Ectodermal cell (in vitro differentiated cells): Measurements from ENCODE around the gene UBE4A.
"Not testable (repeated sequence)": the region's sequence is repeated elsewhere in the genome, so short reads cannot be mapped to it uniquely, and the experiment has no call there.

ENCODE experiments used
- H3K27ac ChIP-seq: 2 replicates; pipeline ENCODE4 v1.7.0; 2013; ENCODE audit warnings: mild to moderate bottlenecking, low read depth, low read length; ENCODE audit not compliant: insufficient read depth, poor library complexity, severe bottlenecking
- H3K27me3 ChIP-seq: 2 replicates; pipeline ENCODE4 v1.7.0; 2013; ENCODE audit warnings: mild to moderate bottlenecking, low read length; ENCODE audit not compliant: insufficient read depth, control insufficient read depth, poor library complexity, severe bottlenecking
- H3K36me3 ChIP-seq: one replicate; pipeline ENCODE4 v1.7.0; 2013; ENCODE audit warnings: low read length; ENCODE audit not compliant: control insufficient read depth, insufficient read depth
- H3K4me1 ChIP-seq: one replicate; pipeline ENCODE4 v1.7.0; 2013; ENCODE audit warnings: low read length; ENCODE audit not compliant: control insufficient read depth, insufficient read depth
- H3K4me3 ChIP-seq: 2 replicates; pipeline ENCODE4 v1.7.0; 2013; ENCODE audit warnings: low read depth, low read length, control low read depth; ENCODE audit not compliant: insufficient read depth
- H3K9me3 ChIP-seq: 2 replicates; pipeline ENCODE4 v1.7.0; 2013; ENCODE audit warnings: mild to moderate bottlenecking, low read length, moderate library complexity; ENCODE audit not compliant: control insufficient read depth
- WGBS, 2 experiments: methylation state at CpG; one replicate each; pipeline ENCODE4 v1.1.7; 2013; ENCODE audit warnings: missing lambda C conversion rate in 2 of 2; 5-methylcytosine and 5-hydroxymethylcytosine counted together

The UBE4A gene

DNA sequence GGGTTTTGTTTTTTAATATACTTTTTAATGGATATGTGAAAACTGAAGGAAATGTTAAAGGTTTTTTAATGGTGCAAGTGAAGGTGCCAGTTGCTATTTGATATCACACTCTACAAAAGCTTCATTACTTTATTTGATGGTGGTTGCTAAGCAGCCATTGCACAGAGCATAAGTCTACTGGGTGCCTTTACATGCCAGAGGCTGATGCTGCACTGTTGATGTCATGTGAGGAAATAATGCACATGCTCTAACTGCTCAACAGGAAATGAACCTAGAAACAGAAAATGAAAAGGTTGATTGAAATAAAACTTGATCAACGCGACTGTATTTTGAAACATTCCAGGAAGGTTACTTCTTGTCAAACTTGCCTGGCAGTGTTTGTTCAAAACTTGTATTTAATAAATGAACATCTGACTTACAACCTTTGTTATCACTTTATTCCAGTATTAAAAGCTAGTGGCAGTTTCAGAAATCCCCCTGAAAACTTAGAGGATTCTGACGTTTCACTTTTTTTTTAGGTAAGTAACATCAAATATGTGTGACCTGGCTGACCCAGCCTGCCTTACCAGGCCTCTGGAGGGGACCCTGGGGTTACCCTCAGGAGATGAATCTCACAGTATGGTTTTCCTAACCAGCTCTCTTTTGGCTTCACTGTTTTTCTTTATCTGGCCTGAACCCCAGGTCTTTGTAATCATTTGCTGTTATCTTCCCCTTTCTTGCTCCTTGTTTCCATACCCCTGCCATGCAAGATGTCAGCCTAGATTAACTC is 39.6 kb downstream of the UBE4A start:
- Histone ChIP-seq H3K4me1 (no peaks in the 10 kb centered on the region), H3K9me3 (no peaks in the 10 kb centered on the region), H3K4me3 (no peak overlapping the region), H3K36me3 (peaks cover 10% of the 10 kb centered on the region), H3K27me3 (no peaks in the 10 kb centered on the region), H3K27ac (no peak overlapping the region)
- 89 to 97% methylated on average over 3 of the region's 3 CpGs for WGBS, 2 experiments

DNA sequence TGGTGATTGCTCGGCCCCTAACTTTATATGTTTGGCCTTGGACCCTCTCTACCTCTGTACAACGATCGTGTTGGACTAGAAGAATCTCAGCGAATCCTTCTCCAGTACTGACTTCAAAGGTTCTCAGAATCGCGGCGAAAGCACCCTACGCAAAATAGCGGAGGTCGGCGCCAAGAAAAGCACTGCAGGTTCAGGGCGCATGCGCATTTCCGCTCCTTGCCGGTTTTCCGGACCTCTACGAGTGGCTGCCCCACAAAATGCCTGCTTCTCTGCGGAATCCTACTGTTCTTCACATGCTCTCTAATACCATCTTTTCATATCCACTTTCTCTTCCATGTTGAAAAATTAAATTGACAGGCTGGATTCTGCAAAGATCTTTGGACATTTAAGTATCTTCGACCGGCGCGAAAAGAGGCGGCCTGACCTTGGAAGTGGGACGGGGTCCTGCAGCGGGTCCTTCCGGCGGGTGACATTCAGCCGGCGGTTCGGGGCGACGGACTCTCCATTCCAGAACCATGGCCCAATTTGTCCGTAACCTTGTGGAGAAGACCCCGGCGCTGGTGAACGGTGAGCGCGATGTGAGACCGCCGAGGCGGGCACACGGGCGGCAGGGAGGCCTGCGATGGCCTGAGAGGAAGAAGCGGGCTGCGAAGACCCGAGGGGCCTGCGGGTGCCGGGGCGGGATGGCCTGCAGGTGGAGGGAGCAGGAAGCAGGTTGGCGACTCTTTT is 41.9 kb downstream of the UBE4A start, which contains the start of gene ATP5MG:
Gene ATP5MG (plus strand): TSS at position 456 of the 729 bp plus-strand sequence. CDS start 60 bp downstream, at position 516.
- peaks cover 4% of the 10 kb centered on the region for H3K36me3 ChIP-seq
- no peaks in the 10 kb centered on the region for H3K4me1 ChIP-seq
- 0 to 1% methylated on average over 51 of the region's 51 CpGs for WGBS, 2 experiments
- peak within 1 kb of the TSS; percentile 83 for H3K4me3 ChIP-seq
- H3K27ac ChIP-seq = peak within 1 kb of the TSS; percentile 56
- no peaks in the 10 kb centered on the region for H3K9me3 ChIP-seq
- no peaks in the 10 kb centered on the region for H3K27me3 ChIP-seq

DNA sequence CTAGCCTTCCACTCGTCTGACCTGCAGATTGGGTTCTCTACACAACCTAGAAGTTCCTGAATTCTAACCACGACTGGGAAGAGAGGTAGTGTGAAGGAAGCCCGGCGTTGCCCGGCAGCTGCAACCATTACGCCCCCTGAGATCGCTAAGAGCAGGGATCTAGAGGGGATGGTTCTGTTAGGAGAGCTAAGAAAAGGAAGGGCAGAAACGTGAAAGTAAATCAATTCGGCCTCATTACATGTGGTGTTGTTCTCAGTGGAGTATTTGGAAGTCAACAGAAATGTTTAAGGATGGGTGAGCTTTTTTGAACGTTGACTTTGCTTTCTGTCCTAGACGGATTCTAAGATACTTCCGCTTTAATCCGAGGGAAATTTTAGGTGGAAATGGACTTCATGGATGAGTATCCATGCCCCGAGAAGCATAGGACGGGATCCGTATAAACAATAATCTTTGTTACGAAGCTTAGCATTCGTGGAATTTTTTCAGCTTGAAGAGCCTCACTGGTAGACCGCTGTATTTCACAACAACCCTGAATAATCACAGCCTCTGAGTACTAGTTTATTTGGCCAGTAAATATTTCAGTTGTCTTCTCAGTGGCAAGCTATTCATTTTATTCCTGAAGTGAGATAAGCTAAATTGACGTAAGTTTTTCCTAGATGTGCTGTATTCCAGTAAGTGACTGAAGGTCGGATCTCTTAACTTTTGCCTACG is 42.6 kb downstream of the UBE4A start:
- peak overlapping the region; percentile 83 for H3K4me3 ChIP-seq
- H3K27ac ChIP-seq = no peak overlapping the region
- H3K4me1 ChIP-seq = no peaks in the 10 kb centered on the region
- WGBS, 2 experiments = 8 to 9% methylated on average over 22 of the region's 22 CpGs
- H3K36me3 ChIP-seq = peaks cover 9% of the 10 kb centered on the region
- no peaks in the 10 kb centered on the region for H3K27me3 ChIP-seq
- no peaks in the 10 kb centered on the region for H3K9me3 ChIP-seq

DNA sequence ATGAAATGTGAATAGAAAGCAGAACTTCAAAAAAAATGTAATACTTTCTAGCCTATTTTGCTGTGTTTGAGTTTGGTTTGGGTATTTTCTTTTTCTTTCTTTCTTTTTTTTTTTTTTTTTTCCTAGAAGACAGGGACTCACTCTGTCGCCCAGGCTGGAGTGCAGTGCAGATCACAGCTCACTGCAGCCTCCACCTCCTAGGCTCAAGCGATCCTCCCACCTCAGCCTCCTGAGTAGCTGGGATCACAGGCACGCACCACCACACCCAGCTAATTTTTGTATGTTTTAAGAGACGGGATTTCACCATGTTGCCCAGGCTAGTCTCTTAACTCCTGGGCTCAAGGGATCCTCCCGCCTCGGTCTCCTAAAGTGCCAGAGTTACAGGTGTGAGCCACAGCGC is 43.2 kb downstream of the UBE4A start:
- not testable (repeated sequence) for H3K27ac ChIP-seq, H3K9me3 ChIP-seq, H3K4me1 ChIP-seq, H3K27me3 ChIP-seq
- H3K36me3 ChIP-seq = peaks cover 15% of the 10 kb centered on the region
- WGBS, 2 experiments = 87 to 90% methylated on average over 7 of the region's 7 CpGs
- H3K4me3 ChIP-seq = peak overlapping the region; percentile 83

DNA sequence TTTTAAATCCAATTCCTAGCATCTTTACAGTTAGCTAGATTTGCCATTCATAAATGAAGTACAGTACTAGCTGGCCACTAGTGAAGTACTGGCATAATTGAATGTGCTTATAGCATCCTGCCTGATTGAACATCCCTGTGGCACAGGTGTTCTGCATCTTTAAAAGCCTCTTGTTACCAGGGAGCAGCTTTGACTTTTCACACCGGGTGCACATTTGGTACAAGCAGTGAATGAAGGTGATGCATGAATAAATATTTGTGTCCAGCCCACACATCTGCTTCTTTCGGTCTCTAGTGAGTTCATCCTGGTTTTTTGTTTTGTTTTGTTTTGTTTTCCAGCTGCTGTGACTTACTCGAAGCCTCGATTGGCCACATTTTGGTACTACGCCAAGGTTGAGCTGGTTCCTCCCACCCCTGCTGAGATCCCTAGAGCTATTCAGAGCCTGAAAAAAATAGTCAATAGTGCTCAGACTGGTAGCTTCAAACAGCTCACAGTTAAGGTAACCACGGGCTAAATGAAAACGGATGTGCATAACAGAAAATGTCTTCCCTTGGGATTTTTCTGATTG is 47.3 kb downstream of the UBE4A start:
- Histone ChIP-seq H3K9me3 (no peaks in the 10 kb centered on the region), H3K36me3 (peaks cover 17% of the 10 kb centered on the region), H3K4me1 (no peaks in the 10 kb centered on the region), H3K27ac (no peak overlapping the region), H3K4me3 (no peak overlapping the region), H3K27me3 (no peaks in the 10 kb centered on the region)
- WGBS, 2 experiments = 94 to 96% methylated on average over 7 of the region's 7 CpGs

DNA sequence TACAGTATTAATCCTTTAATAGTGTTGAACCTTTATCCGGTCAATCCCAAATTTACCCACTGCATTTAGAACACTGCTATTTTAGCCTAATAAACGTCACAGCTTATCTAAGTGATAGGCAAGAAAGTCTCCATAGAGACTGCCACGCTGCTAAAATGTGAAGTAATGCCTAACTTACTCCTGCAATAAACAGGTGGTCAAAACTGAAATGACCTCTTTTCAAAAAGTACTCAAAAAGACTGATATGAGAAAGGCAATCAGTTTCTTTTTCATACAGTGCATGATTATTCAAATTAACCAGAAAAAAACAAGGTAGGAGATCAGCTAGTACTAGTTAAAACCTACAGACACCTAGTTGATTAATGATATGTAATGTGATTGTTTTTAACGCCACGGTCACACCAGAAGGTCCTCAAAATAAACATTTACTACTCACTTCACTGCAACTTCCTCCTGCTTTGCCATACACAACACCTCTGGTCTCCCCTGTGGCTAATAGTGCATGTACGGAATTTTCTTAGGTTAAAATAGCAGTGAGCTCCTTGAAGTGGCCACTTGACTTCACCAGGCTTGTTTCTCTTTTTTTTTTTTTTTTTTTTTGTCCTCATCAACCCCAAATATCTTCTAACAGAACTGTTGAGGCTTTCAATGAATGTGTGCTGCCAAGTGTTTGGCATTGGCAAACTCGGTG is 50.8 kb downstream of the UBE4A start:
- no peak overlapping the region for H3K27ac ChIP-seq
- no peaks in the 10 kb centered on the region for H3K9me3 ChIP-seq
- H3K36me3 ChIP-seq = peaks cover 17% of the 10 kb centered on the region
- no peaks in the 10 kb centered on the region for H3K27me3 ChIP-seq
- WGBS, 2 experiments = 89 to 95% methylated on average over 7 of the region's 7 CpGs
- no peaks in the 10 kb centered on the region for H3K4me1 ChIP-seq
- H3K4me3 ChIP-seq = no peak overlapping the region

DNA sequence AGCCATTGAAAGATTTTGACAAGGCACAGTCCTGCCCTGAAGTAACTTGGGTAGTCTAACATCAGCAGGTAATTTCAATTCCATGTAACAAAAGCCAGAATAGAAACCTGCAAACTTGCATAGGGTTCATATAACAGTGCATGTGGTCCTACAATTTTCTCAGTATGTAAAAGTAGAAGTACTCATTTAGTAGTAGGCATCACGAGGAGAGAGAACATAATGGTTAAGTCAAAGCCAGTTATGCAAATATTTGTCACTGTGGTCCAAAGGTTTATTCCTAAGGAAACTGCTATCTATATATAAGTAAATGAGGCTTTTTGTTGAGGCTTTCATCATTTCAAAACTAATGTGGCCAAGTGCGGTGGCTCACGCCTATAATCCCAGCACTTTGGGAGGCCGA is 52.1 kb downstream of the UBE4A start:
- H3K27me3 ChIP-seq = no peaks in the 10 kb centered on the region
- H3K27ac ChIP-seq = no peak overlapping the region
- H3K9me3 ChIP-seq = no peaks in the 10 kb centered on the region
- WGBS, 2 experiments = 91 to 94% methylated on average over 4 of the region's 4 CpGs
- H3K4me3 ChIP-seq = no peak overlapping the region
- H3K36me3 ChIP-seq = peaks cover 13% of the 10 kb centered on the region
- H3K4me1 ChIP-seq = no peaks in the 10 kb centered on the region

DNA sequence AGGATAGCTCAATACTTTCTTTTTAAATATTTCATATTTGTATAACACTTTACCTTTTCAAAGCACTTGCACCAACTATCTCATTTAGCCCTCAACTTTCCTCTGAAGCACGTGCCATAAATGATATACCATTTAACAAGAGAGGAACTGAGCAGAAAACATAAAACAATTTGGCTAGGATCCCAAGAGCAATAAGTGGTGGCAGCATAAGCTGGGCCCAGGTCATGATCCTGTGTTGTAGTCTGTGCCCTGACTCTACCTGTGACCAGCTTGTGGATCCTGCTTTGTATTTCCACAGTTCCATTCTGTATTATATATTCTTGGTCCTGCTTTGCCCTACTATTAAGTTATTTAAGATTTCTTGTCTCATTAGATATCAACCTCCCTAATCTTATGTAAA is 53.5 kb downstream of the UBE4A start:
- WGBS, 2 experiments = 93 to 100% methylated on average over 1 of the region's 1 CpG
- no peak overlapping the region for H3K27ac ChIP-seq
- H3K4me1 ChIP-seq = no peaks in the 10 kb centered on the region
- H3K27me3 ChIP-seq = no peaks in the 10 kb centered on the region
- H3K4me3 ChIP-seq = no peak overlapping the region
- no peaks in the 10 kb centered on the region for H3K9me3 ChIP-seq
- no peaks in the 10 kb centered on the region for H3K36me3 ChIP-seq

DNA sequence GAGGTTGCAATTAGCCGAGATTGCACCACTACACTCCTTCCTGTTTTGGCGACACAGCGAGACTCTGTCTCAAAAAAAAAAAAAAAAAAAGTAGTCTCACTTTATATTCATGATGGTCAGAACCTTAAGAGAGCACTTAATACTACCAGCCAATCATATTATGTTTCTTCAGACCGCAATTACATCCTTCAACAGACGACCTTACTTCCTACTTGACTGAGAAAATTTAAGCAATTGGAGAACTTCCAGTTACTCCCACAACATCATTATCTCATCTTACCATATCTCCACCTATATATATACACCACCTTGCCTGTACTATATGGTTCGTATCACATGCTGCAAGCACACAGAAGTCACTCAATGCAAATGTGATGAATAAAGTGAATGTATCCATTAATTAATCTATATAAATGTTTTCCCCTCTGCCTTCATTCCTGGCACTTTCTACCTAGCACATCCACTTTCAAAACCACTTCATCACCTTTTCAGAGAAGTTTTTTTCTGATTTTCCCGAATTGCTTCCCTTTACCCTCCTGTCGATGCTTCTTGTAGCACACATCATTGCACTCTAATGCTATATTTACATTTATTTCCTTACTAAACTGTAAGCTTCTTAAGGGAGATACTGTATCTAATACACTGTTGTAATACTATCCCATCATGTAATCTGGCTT is 55.8 kb downstream of the UBE4A start:
- Histone ChIP-seq H3K27ac (no peak overlapping the region), H3K4me1 (no peaks in the 10 kb centered on the region), H3K4me3 (no peak overlapping the region), H3K27me3 (no peaks in the 10 kb centered on the region), H3K9me3 (no peaks in the 10 kb centered on the region), H3K36me3 (no peaks in the 10 kb centered on the region)
- 85 to 86% methylated on average over 8 of the region's 8 CpGs for WGBS, 2 experiments
